Activated CD8-positive, alpha-beta memory T cell treated with anti-CD3 and anti-CD28 coated beads, Interleukin-2, amount 50 U/mL, for 1 hour (primary cell): ENCODE measurements around the gene UBAP1.
"Not testable (repeated sequence)": the region's sequence is repeated elsewhere in the genome, so short reads cannot be mapped to it uniquely, and the experiment has no call there.

Experiments used
- DNase-seq: peaks from one replicate; pipeline ENCODE4 v3.0.0-alpha.2; 2020; ENCODE audit errors: extremely low read depth

Gene UBAP1

DNA sequence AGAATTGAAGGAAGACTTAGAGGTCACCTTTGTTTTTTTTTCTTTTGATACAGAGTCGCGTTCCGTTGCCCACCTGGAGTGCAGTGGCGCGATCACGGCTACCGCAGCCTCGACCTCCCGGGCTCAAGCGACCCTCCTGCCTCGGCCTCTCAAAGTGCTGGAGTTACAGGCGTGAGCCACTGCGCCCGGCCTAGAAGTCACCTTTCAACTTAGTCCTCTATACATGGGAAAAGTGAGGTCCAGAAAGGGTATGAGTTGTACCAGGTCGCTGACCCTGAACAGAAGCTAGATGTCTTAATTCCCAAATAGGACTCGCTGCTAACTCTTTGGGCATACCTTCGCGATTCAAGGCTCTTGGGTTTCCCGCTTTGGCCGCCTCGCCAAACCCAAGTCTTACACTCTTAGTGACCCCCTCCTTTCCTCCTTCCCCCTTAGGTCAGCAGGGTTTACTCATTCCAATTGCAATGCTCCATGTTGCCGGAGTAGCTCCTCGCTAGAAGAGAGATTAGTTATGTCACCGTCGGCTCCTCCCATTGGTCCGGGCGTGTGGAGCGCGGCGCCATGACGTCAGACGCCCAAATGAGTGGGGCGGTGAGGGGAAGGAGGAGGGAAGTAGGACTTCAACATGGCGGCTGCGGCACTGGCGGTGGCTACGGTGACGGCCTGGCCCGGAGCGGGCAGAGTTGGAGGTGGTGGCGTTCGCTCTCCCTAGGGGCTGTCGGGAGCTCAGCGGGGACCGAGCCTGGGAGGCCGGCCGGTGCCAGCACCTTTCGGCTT, at the start of gene UBAP1:
Gene UBAP1, plus strand, starts transcription at position 608 of the 777 bp plus-strand sequence. CDS start 41,872 bp downstream, outside the sequence.
- peak; percentile 85 for DNase-seq

DNA sequence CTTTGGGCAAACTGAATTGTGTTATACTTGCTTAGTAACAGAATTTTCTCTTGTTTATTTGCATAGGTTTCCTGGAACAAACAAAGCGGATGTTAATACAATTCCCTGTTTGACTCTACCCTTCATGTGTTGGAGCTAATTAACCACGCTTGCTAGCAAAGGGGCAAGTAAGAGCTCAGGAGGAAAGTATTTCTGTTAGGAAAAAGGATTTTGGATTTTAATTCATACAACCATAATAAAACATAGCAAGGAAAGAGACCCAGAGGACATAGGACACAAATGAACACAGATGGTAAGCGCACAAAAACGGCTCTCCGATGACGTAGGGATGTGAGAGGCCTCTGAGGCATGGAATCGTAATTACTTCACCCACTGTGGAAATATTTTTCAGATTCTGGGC, 47.3 kb upstream of the UBAP1 start:
- no peak for DNase-seq

DNA sequence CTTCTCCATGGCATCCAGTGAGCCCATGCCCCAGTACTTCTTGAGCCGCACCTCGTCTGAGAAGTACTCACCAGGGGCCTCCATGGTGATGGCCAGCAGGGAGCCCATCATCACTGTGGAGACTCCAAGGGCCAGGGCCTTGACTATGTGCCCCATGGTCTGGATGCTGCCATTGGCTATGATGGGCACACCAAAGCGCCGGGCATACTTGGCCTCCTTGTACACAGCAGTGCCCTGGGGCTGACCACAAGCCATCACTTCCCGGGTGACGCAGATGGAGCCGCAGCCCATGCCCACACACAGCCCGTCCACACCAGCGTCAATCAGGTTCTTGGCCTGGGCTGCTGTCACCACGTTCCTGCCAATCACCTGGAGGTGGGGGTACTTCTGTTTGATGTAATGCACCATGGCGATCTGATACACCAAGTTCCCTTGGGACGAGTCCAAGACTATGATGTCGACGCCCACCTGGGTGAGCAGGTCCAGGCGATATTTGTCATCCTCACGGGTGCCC, 45.4 kb upstream of the UBAP1 start:
- no peak for DNase-seq

DNA sequence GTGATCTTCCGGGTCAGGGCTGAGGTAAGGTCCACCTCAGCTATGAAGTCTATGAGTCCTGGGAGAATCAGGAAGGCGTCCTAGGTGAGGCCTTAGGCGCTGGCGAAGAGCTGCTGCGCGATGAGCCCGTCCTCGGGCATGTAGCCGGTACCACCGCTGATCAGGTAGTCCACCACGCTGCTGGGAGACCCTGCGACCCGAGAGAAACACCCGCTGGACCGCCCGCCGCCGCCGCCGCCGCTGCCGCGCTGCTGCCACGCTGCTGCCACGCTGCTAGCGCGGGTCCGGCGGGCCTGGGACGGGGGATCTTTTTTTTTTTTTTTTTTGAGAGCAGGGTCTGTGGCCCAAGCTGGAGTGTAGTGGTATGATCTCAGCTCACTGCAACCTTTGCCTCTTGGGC, 44.3 kb upstream of the UBAP1 start:
- DNase-seq, result no peak

DNA sequence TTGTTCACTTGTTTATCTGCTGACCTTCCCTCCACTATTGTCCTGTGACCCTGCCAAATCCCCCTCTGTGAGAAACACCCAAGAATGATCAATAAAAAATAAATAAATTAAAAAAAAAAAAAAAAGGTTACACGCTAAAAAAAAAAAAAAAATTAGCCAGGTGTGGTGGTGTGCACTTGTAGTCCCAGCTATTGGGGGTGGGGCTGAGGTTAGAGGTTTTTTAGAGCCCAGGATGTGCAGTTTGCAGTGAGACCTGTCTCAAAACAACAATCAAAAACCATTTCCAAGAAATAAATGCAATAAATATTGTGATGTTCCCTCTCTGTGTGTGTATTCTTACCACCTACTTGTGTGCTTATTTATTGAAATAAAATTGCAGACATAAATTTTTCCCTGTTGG, 40.2 kb upstream of the UBAP1 start:
- DNase-seq, result not testable (repeated sequence)

DNA sequence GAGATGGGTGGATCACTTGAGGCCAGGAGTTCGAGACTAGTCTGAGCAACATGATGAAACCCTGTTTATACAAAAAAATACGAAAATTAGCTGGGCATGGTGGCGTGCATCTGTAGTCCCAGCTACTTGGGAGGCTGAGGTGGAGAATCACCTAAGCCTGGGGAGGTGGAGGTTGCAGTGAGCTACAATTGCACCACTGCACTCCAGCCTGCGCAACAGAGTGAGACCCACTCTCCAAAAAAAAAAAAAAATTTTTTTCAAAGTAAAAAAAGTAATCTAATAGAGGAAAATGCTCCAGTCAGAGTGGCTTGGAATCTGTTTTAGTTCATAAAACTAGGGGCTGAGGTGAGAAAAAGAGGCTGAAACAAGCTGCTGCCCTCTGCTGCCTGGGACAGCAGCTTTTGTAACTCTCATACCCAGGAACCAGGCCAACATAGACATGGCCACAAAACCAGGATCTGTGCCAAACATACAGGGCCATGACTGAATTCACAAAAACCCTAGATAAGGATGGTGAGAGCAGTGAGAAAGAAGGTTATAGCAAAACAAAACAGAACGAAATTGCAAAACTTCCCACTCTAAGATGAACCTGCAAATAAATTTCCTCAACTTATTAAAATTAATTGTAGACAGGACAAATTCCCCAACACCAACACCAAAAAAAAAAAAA, 39.2 kb upstream of the UBAP1 start:
- DNase-seq, result no peak

DNA sequence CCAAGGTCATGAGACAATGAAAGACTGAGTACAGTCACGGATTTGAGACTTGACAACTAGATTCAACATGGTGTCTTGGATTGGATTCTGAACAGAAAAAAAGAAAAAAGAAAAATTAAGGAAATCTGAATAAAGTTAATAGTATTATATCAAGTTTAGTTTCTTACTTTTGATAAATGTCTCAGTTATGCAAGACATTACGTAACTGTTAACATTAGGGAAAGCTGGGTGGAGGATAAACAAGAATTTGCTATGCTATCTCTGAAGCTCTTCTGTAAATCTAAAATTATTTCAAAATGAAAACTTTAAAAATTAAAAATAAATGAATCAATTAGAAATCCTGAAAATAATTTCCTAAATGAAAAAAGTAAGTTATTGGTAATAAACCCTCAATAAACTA, 38.0 kb upstream of the UBAP1 start:
- no peak for DNase-seq

DNA sequence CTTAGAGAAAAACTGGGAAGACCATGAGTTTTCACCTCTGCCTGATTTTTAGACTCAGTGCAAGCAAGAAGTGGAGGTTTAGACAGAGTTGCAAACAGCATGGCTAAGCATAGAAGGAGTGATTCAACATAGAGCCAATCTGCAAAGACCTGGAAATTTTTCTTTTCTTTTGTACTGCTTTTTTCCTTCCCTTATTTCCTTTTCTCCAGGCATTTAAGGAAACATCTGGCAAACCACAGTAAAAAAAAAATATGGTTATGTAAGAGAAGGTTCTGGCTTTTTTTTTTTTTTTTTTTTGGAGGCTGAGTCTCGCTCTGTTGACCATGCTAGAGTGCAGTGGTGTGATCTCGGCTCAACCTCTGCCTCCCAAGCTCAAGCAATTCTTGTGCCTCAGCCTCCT, 35.7 kb upstream of the UBAP1 start:
- no peak for DNase-seq

DNA sequence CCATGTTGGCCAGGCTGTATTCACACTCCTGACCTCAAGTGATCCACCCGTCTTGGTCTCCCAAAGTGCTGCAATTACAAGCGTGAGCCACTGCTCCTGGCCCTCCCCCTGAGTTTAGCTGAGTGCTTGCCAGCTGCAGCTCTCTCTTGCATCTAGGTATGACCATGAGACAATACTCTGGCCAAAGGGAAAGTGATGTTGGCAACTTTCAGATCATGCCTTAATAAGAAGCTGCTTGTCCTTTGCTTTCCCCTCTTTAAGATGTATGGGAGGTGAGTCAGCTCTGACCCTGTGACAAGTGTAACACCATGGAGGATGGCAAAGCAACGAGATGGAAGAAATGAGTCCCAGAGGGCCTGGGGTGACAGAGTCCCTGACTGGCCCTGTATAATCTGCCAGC, 33.7 kb upstream of the UBAP1 start:
- DNase-seq, result no peak

DNA sequence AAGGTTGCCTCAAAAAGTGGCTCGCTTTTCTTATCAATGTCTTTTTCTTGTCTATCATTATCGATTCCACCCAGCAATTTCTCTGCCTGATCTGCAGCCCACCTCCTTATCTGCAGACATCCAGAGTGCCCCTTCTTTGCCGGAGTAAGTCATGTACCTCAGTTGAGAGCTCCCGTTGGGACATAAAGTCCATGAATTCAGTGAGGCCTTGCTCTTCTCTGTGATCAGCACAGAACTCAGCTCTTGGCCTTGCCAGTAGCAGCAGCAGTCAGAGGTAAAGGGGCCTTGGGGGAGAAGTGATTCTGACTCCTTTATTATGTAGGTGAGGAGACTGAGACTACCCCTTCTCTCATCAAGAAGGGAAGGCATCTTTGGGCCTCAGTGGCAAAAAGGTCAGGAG, 27.4 kb upstream of the UBAP1 start:
- DNase-seq, result no peak

DNA sequence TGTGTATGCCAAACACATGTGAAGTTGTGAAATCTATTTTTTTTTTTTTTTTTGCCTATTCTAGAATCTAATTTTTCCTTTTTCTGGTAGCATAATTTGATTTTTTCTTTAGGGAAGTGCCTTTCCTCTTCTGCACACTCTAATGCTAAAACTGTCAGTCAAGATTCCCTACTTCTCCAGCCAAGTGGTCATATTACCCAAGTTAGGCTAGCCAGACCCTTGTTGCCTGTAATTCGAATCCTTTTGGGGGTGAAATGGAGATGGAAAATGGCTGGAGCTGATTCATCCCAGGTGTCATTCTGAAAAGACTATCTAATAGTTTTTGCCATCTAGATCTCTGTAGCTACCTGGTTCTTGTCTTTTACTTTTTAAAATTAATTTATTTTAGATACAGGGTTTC, 24.8 kb upstream of the UBAP1 start:
- DNase-seq, result no peak

DNA sequence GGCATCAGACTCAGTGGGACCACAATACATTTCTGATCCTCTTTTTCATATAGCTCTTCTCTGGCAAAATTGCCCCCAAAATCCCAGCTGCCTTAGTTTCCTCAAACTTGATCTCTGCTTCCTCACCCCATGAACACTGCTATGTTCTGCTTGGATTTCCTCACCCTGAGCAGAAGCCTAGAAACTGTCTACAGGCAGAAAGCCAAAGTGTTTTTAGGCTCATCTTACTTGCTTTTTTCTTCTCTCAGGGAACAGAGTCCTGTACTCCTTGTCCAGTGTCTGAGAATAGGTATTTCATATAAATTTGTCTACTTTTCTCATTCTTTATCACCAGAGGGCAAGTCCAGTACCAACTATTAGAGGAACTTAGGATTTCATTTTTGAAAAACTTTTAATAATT, 21.5 kb upstream of the UBAP1 start:
- DNase-seq, result no peak

DNA sequence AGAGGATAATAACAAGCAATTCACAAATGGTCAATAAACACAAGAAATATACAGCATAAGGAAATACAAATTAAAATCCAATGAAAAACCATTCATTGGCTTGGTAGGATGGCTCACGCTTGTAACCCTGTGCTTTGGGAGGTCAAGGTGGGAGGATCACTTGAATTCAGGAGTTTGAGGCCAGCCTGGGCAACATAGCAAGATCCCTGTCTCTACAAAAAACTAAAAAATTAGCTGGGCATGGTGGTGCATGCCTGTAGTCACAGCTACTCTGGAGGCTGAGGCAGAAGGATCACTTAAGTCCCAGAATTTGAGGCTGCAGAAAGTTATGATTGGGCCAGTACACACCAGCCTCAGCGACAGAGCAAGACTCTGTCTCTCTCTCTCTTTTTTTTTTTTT, 20.9 kb upstream of the UBAP1 start:
- no peak for DNase-seq

DNA sequence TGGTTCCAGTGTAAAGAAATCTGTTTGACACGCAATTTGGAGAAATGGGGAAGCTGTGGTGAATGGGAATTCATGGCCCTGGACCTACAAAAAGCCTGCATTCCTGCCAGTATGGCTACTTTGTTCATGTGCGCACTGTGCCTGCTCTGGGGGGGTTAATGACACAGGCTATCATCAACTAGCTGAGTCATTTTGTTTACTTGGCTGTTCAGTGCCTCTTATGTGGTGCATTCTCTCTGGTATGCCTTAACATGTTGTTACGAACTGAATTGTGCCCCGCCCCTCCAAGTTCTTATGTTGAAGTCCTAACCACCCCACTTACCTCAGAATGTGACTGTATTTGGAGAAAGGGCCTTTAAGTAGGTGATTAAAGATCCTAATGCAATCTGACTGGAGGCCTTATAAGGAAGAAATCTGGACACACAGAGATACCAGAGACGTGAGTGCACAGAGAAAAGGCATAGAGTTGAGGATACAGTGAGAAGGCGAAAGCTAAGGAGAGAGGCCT, 20.4 kb upstream of the UBAP1 start:
- DNase-seq, result no peak

DNA sequence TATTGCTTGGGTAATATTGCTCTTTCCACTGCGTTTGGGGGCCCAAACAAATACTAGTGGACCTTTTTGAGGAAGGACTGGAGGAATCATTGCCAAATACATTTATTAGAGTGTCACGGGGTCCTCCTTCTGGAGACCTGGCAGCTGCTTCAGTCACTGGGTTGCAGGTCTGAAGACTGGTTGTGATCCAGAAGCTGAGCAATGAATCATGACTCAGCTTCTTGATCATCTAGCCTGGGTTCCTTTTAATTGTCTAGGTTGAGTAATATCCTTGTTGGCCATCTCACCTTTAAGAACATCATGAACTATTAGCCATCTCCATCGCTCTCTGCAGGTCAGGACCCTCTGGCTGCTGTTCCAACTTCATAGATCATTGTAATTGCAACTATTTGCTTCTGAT, 15.4 kb upstream of the UBAP1 start:
- DNase-seq, result no peak

DNA sequence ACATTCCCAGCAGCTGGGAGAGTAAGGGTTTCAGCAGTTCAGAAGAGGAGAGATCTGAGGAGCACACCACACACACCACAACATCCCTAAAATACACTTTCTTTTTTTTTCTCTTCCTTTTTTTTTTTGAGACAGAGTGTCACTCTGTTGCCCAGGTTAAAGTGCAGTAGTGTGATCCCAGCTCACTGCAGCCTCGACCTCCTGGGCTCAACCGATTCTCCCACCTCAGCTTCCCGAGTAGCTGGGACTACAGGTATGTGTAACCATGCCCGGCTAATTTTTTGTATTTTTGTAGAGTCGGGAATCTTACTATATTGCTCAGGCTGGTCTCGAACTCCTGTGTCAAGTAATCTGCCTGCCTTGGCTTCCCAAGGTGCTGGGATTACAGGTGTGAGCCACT, 9.7 kb upstream of the UBAP1 start:
- no peak for DNase-seq

DNA sequence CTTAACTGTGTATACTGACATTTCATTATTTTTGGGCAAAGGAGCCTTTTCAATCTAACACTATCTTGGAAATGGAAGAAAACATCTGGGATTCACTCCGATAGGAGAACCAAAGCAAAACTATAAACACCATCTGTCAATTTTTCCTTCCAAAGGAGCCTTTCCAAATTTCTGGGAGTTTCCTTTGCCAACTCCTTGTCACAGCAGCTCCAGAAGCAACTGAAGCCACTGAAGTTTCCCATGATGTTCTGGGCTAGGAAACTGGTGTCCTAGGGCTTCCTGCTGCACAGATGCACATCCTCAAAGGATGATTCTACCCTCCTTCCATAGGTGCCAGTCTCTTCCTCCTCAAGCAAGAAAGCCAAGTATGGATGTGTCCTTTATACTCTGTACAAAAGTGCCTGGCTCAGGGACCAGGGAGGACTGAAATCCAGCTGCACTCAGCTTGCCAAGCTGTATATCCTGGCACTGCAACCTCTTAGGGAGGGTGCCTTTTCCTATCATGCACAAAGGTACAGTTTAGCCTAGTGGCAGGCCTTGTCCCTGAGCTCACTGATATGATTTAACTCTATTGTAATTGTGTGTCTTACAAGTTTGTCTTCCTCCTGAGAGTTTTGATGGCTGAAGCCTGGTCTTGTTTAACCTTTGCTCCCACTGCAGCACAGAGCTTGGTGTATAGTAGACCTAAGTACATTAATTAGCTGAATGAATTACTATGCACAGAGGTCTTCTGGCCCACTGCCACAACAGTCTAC, 8.4 kb upstream of the UBAP1 start:
- no peak for DNase-seq

DNA sequence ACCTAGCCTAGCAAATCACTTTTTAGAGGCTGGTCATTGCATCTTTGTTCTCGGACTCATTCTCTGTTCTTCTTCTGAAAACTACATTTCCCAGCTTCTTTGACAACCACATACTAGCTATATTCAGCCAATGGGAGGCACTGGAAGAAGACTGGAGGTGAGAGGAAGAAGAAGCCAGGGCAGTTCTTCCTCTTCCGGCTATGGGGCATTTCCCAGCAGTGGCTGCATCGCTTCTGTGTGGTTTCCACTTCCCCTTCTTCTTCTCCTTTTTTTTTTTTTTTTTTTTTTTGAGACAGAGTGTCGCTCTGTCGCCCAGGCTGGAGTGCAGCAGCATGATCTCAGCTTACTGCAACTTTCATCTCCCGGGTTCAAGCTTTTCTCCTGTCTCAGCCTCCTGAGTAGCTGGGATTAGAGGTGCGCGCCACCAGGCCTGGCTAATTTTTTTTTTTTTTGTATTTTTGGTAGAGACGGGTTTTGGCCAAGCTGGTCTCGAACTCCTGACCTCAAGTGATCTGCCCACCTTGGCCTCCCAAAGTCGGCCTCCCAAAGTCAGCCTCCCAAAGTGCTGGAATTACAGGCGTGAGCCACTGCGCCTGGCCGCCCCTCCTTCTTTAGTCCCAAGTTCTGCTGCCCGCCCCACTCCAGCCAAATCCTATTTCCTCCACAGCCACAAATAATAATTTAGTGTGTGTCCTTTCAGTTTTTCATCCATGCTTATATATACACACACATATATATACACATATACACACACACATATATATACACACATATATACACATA, 6.9 kb upstream of the UBAP1 start:
- no peak for DNase-seq

DNA sequence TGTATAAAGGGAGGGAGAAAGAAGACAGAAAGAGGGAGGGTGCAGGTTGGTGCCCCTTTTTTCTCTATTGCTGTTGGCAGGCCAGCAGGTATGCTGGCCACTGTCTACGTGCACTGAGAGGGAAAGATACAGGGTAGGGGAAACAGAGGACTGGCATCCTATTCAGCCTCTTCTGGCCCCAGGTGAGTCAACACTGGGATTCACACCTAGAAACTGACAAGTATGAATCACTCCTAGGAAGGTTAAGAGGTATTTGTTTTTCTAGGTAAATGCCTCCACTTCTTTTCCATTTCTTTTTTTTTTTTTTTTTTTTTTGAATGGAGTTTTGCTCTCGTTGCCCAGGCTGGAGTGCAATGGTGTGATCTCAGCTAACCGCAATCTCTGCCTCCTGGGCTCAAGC, 2.8 kb upstream of the UBAP1 start:
- no peak for DNase-seq

DNA sequence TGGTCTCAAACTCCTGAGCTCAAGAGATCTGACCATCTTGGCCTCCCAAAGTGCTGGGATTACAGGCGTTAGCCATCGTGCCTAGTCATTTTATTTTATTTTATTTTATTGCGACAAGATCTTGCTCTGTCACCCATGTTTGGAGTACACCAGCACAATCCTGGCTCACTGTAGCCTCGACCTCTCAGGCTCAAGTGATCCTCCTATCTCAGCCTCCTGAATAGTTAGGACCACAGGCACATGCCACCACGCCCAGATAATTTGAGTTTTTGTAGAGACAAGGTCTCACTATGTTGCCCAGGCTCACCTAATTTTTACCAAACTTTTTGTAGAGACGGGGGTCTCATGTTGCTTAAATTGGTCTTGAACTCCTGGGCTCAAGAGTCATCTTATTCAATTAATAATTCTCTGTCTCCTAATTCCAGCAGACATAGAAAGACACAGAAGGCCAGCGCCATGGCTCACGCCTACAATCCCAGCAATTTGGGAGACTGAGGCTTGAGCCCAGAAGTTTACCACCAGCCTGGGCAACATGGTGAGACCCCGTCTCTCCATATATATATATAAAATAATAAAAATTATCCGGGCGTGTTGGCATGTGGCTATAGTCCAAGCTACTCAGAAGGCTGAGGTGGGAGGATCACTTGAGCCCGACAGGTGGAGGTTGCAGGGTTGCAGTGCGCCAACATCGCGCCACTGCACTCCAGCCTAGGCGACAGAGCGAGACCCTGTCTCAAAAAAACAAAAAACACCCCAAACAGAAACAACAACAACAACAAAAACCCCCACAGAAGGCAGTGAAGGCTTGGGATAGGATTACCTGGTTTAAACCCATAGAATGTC, 1.0 kb upstream of the UBAP1 start:
- DNase-seq, result no peak
